Heart left ventricle (tissue), 13 donors: ENCODE data around the gene REXO1.

Experiments
- POLR2A ChIP-seq, 2 donors: fragments of 450-650 bp; IDR thresholded peaks; one replicate each; pipeline ENCODE4 v1.6.1; 2017; ENCODE audit warnings: antibody characterized with exemption in 2 of 2, mild to moderate bottlenecking in 2 of 2, moderate library complexity in 2 of 2
- TF ChIP-seq, protein P1 (sequence below), 12 donors: fragments of 200-600 bp; sonication (generic) in 4 of 12; IDR thresholded peaks; one replicate each; pipeline versions ENCODE4 v1.5.0 to v1.8.0; 2018 to 2022; ENCODE audit warnings: antibody characterized with exemption in 12 of 12, mild to moderate bottlenecking in 5 of 12
- donor health status: ischemic (EF 13 %, LVEDD 7.1; RV severe dilation, severe dysfunction).
- donor health status: DM: no; HTN: yes; CAD: no.
- donor health status: DM: no; HTN: no; CAD: no.
- donor health status: ischemic (EF 25% LVEDD 6.9; RV normal size, moderate dysfunction).
- donor health status: ischemic (EF 25% LVEDD 5.7; RV mildly dilated, moderate dysfunction).
- donor health status: ischemic (EF 35%, LVEDD 5.7; RV mildly dilated, moderate dysfunction).
- donor health status: nonischemic (EF 11% LVEDD 7.7; RV severe dilation, severe dysfunction).
- donor health status: DM: yes; HTN: yes; CAD: no.
- donor health status: PGD.
- donor health status: ischemic (EF 29% LVEDD 5.4; RV normal size, mild dysfunction).
- donor health status: nonischemic (EF 23%, LVEDD 6.1; RV moderate dilation, normal function).

DNA sequence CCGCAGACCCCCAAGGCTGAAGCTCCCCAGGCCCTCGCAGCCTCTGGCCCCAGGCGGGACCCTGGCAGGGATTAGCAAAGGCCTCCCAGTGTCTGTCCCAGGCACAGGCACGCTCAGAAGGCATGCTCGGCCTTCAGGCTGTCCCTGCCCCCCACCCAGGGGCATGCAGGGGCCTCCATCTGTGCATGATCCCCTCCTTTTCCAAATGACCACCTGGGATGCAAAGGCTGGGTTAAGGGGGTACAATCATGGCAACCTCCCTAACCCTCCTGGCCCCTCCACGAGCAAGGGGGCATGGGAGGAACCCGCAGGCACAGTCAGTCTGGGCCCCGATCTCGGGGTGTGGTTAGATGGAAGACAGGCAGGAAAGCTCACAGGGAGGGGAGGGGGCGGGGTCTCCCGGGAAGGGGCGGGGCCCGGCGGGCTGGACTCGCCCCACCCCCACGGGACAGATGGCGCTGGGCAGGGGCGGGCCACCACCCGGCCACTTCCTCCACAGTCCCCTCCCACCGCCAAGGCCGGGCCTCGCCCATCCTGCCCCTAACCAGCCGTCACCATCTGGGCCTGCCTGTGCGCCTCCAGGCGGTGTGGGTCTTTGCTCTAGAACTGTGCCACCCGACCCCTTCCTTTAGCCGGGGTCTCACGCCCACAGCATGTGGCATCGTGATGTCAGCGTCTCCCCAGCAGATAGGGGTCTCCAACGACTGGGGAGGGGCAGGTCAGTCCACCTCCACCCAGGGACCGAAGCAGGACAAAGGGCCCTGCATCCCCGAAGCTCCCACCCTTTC lies 7.0 kb upstream of the REXO1 start:
- TF ChIP-seq, protein P1, sequence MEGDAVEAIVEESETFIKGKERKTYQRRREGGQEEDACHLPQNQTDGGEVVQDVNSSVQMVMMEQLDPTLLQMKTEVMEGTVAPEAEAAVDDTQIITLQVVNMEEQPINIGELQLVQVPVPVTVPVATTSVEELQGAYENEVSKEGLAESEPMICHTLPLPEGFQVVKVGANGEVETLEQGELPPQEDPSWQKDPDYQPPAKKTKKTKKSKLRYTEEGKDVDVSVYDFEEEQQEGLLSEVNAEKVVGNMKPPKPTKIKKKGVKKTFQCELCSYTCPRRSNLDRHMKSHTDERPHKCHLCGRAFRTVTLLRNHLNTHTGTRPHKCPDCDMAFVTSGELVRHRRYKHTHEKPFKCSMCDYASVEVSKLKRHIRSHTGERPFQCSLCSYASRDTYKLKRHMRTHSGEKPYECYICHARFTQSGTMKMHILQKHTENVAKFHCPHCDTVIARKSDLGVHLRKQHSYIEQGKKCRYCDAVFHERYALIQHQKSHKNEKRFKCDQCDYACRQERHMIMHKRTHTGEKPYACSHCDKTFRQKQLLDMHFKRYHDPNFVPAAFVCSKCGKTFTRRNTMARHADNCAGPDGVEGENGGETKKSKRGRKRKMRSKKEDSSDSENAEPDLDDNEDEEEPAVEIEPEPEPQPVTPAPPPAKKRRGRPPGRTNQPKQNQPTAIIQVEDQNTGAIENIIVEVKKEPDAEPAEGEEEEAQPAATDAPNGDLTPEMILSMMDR (IDR thresholded peaks at IDR 0.05), result peak in 2 of 12 donors; percentile 10 to 18
- peak in 1 of 2 donors; percentile 78 for TF ChIP-seq POLR2A (IDR thresholded peaks at IDR 0.05)
